ENCODE results near the gene STK11IP.

The STK11IP gene

GRCh38 chr2:219575566-219576504 is 21.8 kb upstream of the STK11IP start:
- no peak overlapping the region for H4K12ac ChIP-seq (ENCODE audit: low read depth, low read length)

GRCh38 chr2:219576505-219577388 is 20.9 kb upstream of the STK11IP start:
- Histone ChIP-seq H2BK12ac (ENCODE audit: low read length) (peak overlapping the region; percentile 48), H3K4me3 (ENCODE audit: low read depth, low read length) (no peak overlapping the region), H2BK120ac (ENCODE audit: insufficient read depth, low read length, poor library complexity) (peak overlapping the region; percentile 16), H3K9me3 (ENCODE audit: insufficient read depth, low read depth, low read length) (no peaks in the 10 kb centered on the region), H3K4ac (ENCODE audit: low read depth, low read length) (no peak overlapping the region), H4K91ac (ENCODE audit: low read depth, low read length) (peak overlapping the region; percentile 79), H3K14ac (ENCODE audit: low read length) (peak overlapping the region; percentile 28), H2AK5ac (ENCODE audit: low read length) (peak overlapping the region; percentile 79), H4K12ac (ENCODE audit: low read depth, low read length) (no peak overlapping the region), H3K4me2 (ENCODE audit: low read length) (peak overlapping the region; percentile 39), H3K27me3 (ENCODE audit: insufficient read depth, low read length) (no peaks in the 10 kb centered on the region), H3K79me2 (ENCODE audit: control insufficient read depth, insufficient read depth, low read length, poor library complexity) (peaks cover 4% of the 10 kb centered on the region), H3K23ac (ENCODE audit: low read length) (no peak overlapping the region), H4K8ac (ENCODE audit: low read depth, low read length) (no peak overlapping the region), H3K79me1 (ENCODE audit: low read length) (peaks cover 14% of the 10 kb centered on the region), H3K9ac (ENCODE audit: low read length) (no peak overlapping the region), H2AFZ (ENCODE audit: insufficient read depth, low read length, poor library complexity) (no peak overlapping the region), H3K27ac (ENCODE audit: low read depth, low read length) (peak overlapping the region; percentile 31), H3K36me3 (ENCODE audit: control insufficient read depth in 1 of 2, insufficient read depth in 2 of 2, low read length in 2 of 2) (no peaks in the 10 kb centered on the region), H3K4me1 (ENCODE audit: control insufficient read depth in 1 of 2, insufficient read depth in 2 of 2, low read length in 2 of 2) (peaks cover 32 to 34% of the 10 kb centered on the region in 2 experiments), H2BK5ac (ENCODE audit: low read depth, low read length, poor library complexity) (no peak overlapping the region), H3K18ac (ENCODE audit: low read length) (no peak overlapping the region)
- no CpG with 5 or more reads among the region's 15 CpGs for WGBS (ENCODE audit: extremely low coverage, insufficient coverage, insufficient read length)
- DNase-seq: peak; percentile 41 to 54

More at GRCh38 chr2:219575566-219576504, 21.8 kb upstream of the STK11IP start:
- no CpG with 5 or more reads among the region's 6 CpGs for WGBS (ENCODE audit: extremely low coverage, insufficient coverage, insufficient read length)
- H3K4me1 ChIP-seq (ENCODE audit: control insufficient read depth in 1 of 2, insufficient read depth in 2 of 2, low read length in 2 of 2): peaks cover 32 to 36% of the 10 kb centered on the region in 2 experiments
- no peak overlapping the region for H3K18ac ChIP-seq (ENCODE audit: low read length)
- no peak overlapping the region for H3K27ac ChIP-seq (ENCODE audit: low read depth, low read length)
- H3K14ac ChIP-seq (ENCODE audit: low read length): peak overlapping the region; percentile 26
- no peak for DNase-seq
- no peak overlapping the region for H3K4me2 ChIP-seq (ENCODE audit: low read length)
- H2AK5ac ChIP-seq (ENCODE audit: low read length): peak overlapping the region; percentile 40
- no peak overlapping the region for H4K8ac ChIP-seq (ENCODE audit: low read depth, low read length)
- no peaks in the 10 kb centered on the region for H3K27me3 ChIP-seq (ENCODE audit: insufficient read depth, low read length)
- H3K9ac ChIP-seq (ENCODE audit: low read length): no peak overlapping the region
- H3K23ac ChIP-seq (ENCODE audit: low read length): no peak overlapping the region
- H2AFZ ChIP-seq (ENCODE audit: insufficient read depth, low read length, poor library complexity): no peak overlapping the region
- H4K91ac ChIP-seq (ENCODE audit: low read depth, low read length): peak overlapping the region; percentile 79
- no peak overlapping the region for H3K4me3 ChIP-seq (ENCODE audit: low read depth, low read length)
- no peaks in the 10 kb centered on the region for H3K36me3 ChIP-seq (ENCODE audit: control insufficient read depth in 1 of 2, insufficient read depth in 2 of 2, low read length in 2 of 2)
- H3K79me2 ChIP-seq (ENCODE audit: control insufficient read depth, insufficient read depth, low read length, poor library complexity): peaks cover 6% of the 10 kb centered on the region
- peaks cover 2% of the 10 kb centered on the region for H3K9me3 ChIP-seq (ENCODE audit: insufficient read depth, low read depth, low read length)
- H2BK5ac ChIP-seq (ENCODE audit: low read depth, low read length, poor library complexity): no peak overlapping the region
- H2BK12ac ChIP-seq (ENCODE audit: low read length): peak overlapping the region; percentile 55
- H2BK120ac ChIP-seq (ENCODE audit: insufficient read depth, low read length, poor library complexity): no peak overlapping the region
- H3K4ac ChIP-seq (ENCODE audit: low read depth, low read length): no peak overlapping the region
- peaks cover 22% of the 10 kb centered on the region for H3K79me1 ChIP-seq (ENCODE audit: low read length)

GRCh38 chr2:219578811-219579613 is 18.6 kb upstream of the STK11IP start:
- Histone ChIP-seq H3K27ac (ENCODE audit: low read depth, low read length) (peak overlapping the region; percentile 82), H3K36me3 (ENCODE audit: control insufficient read depth in 1 of 2, insufficient read depth in 2 of 2, low read length in 2 of 2) (no peaks in the 10 kb centered on the region), H2AK5ac (ENCODE audit: low read length) (no peak overlapping the region), H3K79me2 (ENCODE audit: control insufficient read depth, insufficient read depth, low read length, poor library complexity) (no peaks in the 10 kb centered on the region), H2AFZ (ENCODE audit: insufficient read depth, low read length, poor library complexity) (no peak overlapping the region), H3K9ac (ENCODE audit: low read length) (no peak overlapping the region), H3K4me3 (ENCODE audit: low read depth, low read length) (no peak overlapping the region), H2BK120ac (ENCODE audit: insufficient read depth, low read length, poor library complexity) (peak overlapping the region; percentile 12), H3K27me3 (ENCODE audit: insufficient read depth, low read length) (no peaks in the 10 kb centered on the region), H4K12ac (ENCODE audit: low read depth, low read length) (no peak overlapping the region), H3K9me3 (ENCODE audit: insufficient read depth, low read depth, low read length) (no peaks in the 10 kb centered on the region), H2BK12ac (ENCODE audit: low read length) (peak overlapping the region; percentile 47), H4K91ac (ENCODE audit: low read depth, low read length) (peak overlapping the region; percentile 81), H3K4ac (ENCODE audit: low read depth, low read length) (no peak overlapping the region), H3K4me2 (ENCODE audit: low read length) (no peak overlapping the region), H3K79me1 (ENCODE audit: low read length) (no peaks in the 10 kb centered on the region), H3K23ac (ENCODE audit: low read length) (no peak overlapping the region), H3K4me1 (ENCODE audit: control insufficient read depth in 1 of 2, insufficient read depth in 2 of 2, low read length in 2 of 2) (peaks cover 20 to 21% of the 10 kb centered on the region in 2 experiments), H4K8ac (ENCODE audit: low read depth, low read length) (peak overlapping the region; percentile 32), H2BK5ac (ENCODE audit: low read depth, low read length, poor library complexity) (no peak overlapping the region), H3K14ac (ENCODE audit: low read length) (no peak overlapping the region), H3K18ac (ENCODE audit: low read length) (no peak overlapping the region)
- DNase-seq: peak; percentile 61 to 97
- whole genome bisulfite sequencing (ENCODE audit: extremely low coverage, insufficient coverage, insufficient read length): no CpG with 5 or more reads among the region's 8 CpGs

- H4K8ac ChIP-seq (ENCODE audit: low read depth, low read length): no peak overlapping the region
- no peak overlapping the region for H2BK120ac ChIP-seq (ENCODE audit: insufficient read depth, low read length, poor library complexity)
- no peak overlapping the region for H3K9ac ChIP-seq (ENCODE audit: low read length)
- no peaks in the 10 kb centered on the region for H3K79me2 ChIP-seq (ENCODE audit: control insufficient read depth, insufficient read depth, low read length, poor library complexity)
- H3K9me3 ChIP-seq (ENCODE audit: insufficient read depth, low read depth, low read length): no peaks in the 10 kb centered on the region
- H3K4ac ChIP-seq (ENCODE audit: low read depth, low read length): no peak overlapping the region
- no peak overlapping the region for H3K14ac ChIP-seq (ENCODE audit: low read length)
- no peak overlapping the region for H3K18ac ChIP-seq (ENCODE audit: low read length)
- H4K91ac ChIP-seq (ENCODE audit: low read depth, low read length): no peak overlapping the region
- H3K23ac ChIP-seq (ENCODE audit: low read length): no peak overlapping the region
- H3K4me2 ChIP-seq (ENCODE audit: low read length): no peak overlapping the region
- no peak overlapping the region for H3K27ac ChIP-seq (ENCODE audit: low read depth, low read length)
- H3K79me1 ChIP-seq (ENCODE audit: low read length): no peaks in the 10 kb centered on the region
- DNase-seq: peak; percentile 47 to 82
- no peak overlapping the region for H2BK12ac ChIP-seq (ENCODE audit: low read length)
- WGBS (ENCODE audit: extremely low coverage, insufficient coverage, insufficient read length): no CpG with 5 or more reads among the region's 2 CpGs
- no peaks in the 10 kb centered on the region for H3K36me3 ChIP-seq (ENCODE audit: control insufficient read depth in 1 of 2, insufficient read depth in 2 of 2, low read length in 2 of 2)
- no peaks in the 10 kb centered on the region for H3K27me3 ChIP-seq (ENCODE audit: insufficient read depth, low read length)
- no peak overlapping the region for H2AFZ ChIP-seq (ENCODE audit: insufficient read depth, low read length, poor library complexity)
- H4K12ac ChIP-seq (ENCODE audit: low read depth, low read length): no peak overlapping the region
- peaks cover 18 to 20% of the 10 kb centered on the region in 2 experiments for H3K4me1 ChIP-seq (ENCODE audit: control insufficient read depth in 1 of 2, insufficient read depth in 2 of 2, low read length in 2 of 2)
- no peak overlapping the region for H3K4me3 ChIP-seq (ENCODE audit: low read depth, low read length)
- no peak overlapping the region for H2BK5ac ChIP-seq (ENCODE audit: low read depth, low read length, poor library complexity)
- no peak overlapping the region for H2AK5ac ChIP-seq (ENCODE audit: low read length)
Observed at GRCh38 chr2:219581346-219581745, 16.3 kb upstream of the STK11IP start.

Data from trophoblast cell (in vitro differentiated cells and primary cell).